Adrenal gland (tissue), 12 donors: ENCODE measurements around the gene SSR1. TPM values are rescaled to one million over a fixed set of nuclear protein-coding genes. Genes with fewer than 3 reads are reported as not detected.
A peak's percentile ranks its signal among the peaks of the same experiment; 100 is the strongest.

Experiments
- DNase-seq, 7 donors: peaks; one replicate each; pipeline ENCODE4 v3.0.0-alpha.2; 2019 to 2020
- H3K27ac ChIP-seq, 5 donors: fragments of 200-600 bp; sonication (generic) in 4 of 5; 1 replicate in 3 of 5; 2 replicates in 2 of 5; pipeline versions ENCODE4 v1.5.1 to v1.8.0; 2016 to 2020; ENCODE audit warnings: mild to moderate bottlenecking in 1 of 5
- H3K27me3 ChIP-seq: fragments of 200-600 bp; 2 replicates; pipeline ENCODE4 v1.8.0; 2021
- H3K36me3 ChIP-seq, 2 donors: fragments of 200-600 bp; replicated peaks in 1 of 2; 1 replicate in 1 of 2; 2 replicates in 1 of 2; pipeline versions ENCODE4 v1.5.1 to v1.8.0; 2018 to 2022
- H3K4me1 ChIP-seq, 2 donors: fragments of 200-600 bp; replicated peaks in 1 of 2; 1 replicate in 1 of 2; 2 replicates in 1 of 2; pipeline versions ENCODE4 v1.5.1 to v1.8.0; 2018 to 2021
- H3K4me3 ChIP-seq, 4 donors: fragments of 200-600 bp; sonication (generic) in 3 of 4; one replicate each; pipeline ENCODE4 v1.5.1; 2016 to 2018
- H3K9me3 ChIP-seq, 3 donors: fragments of 200-600 bp; sonication (generic) in 1 of 3; replicated peaks in 1 of 3; 1 replicate in 2 of 3; 2 replicates in 1 of 3; pipeline versions ENCODE4 v1.5.1 to v1.8.0; 2016 to 2021
- POLR2A ChIP-seq, 2 donors: fragments of 450-650 bp; IDR thresholded peaks; one replicate each; pipeline ENCODE4 v1.6.1; 2017; ENCODE audit warnings: antibody characterized with exemption in 2 of 2, mild to moderate bottlenecking in 2 of 2, moderate library complexity in 1 of 2
- WGBS, 4 donors: extraction: QIAGEN DNeasy Blood & Tissue Kit in 2 of 4; methylation state at CpG; one replicate each; pipeline versions ENCODE4 v1.1.5 to v1.1.7; 2013 to 2017; 5-methylcytosine and 5-hydroxymethylcytosine counted together
- intact Hi-C, 2 donors: fragments of 100-400 bp; cut with DNase I; formaldehyde crosslinking; loops; one replicate each; pipeline versions ENCODE4 v1.14.1 to v1.15.0; 2022 to 2023
- polyA plus RNA-seq, 3 donors: library from polyadenylated mRNA; stranded (reverse); fragments of 200-250 nt in 2 of 3; fragments of 350-450 nt in 1 of 3; fragmentation: Illumina TruSeq in 1 of 3; extraction: RNeasy Lipid Tissue Mini Kit (QIAGEN cat#74804) in 1 of 3; gene quantifications; one replicate each; pipeline ENCODE4 v1.2.3, GENCODE V29; 2013 to 2014
- total RNA-seq, 9 donors: library from RNA; depleted of rRNA in 4 of 9; stranded (reverse); fragments of >200 nt in 4 of 9; fragments of 120-200 nt in 1 of 9; fragmentation: NEBNext Ultra II Directional in 1 of 9; extraction: Animal tissue kit (Norgen Biotek cat#: 25700) in 1 of 9; gene quantifications; one replicate each; pipeline versions ENCODE4 v1.1.0 to v1.2.4, GENCODE V29; 2013 to 2023
- TF ChIP-seq, protein P1 (sequence below), 6 experiments: fragments of 450-650 bp in 4 of 6; fragments of 200-600 bp in 2 of 6; sonication (generic) in 1 of 6; IDR thresholded peaks; 1 replicate in 5 of 6; 2 replicates in 1 of 6; pipeline versions ENCODE4 v1.5.1 to v1.8.0; 2016 to 2021; ENCODE audit warnings: antibody characterized with exemption in 6 of 6, mild to moderate bottlenecking in 2 of 6, moderate library complexity in 1 of 6
- donor health status: healthy with polysubstance abuse.
- donor health status: Bipolar disorder and iron deficiency.
- donor health status: DM: yes; HTN: yes; CAD: no.
- donor health status: DM: no; HTN: no; CAD: no.
- donor health status: DM: no; HTN: no; CAD: no.
- donor health status: DM: yes; HTN: yes; CAD: no.

SSR1 gene
- total and polyA plus RNA-seq, 12 donors = 9.7 to 281 (median 96.3) TPM

DNA sequence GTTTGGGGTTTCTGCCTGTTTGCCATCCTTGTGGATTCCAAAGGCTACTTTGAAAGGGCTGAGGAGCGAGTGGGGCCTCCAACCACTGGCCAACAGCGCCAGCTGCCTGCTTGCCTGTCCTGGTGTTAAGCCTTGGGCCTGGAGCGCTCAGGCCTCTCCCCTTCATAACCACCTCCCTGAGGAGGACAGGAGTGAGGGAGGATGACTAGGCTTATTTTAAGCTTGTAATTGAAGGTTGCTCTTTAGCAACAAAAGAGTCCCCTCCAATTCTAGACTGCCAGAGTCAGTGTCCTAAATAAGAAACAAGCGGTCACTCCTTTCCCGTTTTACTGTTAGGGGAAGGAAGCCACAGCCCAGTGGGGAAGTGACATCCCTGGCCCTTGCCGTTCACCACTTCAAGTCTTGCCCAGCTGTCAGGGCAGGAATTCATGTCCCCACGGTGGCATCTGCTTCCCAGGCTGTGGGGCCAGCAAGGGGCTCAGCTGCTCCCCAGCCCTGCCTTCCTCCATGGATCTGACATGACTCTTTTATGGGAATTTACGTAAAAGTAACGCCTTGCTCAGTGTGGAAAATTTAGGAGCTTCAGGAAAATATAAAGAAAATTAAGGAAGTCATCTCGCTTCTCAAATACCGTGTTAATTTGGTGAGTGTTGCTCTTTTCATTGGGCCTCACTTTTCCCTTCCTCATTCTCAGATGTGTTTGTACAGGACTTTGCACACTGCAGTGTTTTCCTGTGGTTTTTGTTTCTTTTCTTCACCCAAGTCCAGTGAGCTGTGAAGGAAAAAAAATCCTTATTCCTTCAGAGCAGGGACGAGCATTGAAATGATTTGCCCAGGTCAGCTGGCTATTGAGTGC, 57.8 kb downstream of the SSR1 start:
- WGBS, 4 donors = 67 to 82% (median 72%) methylated on average over 9 to 12 of the region's 12 CpGs
- Histone ChIP-seq H3K27me3 (no peaks in the 10 kb centered on the region), H3K4me3 (no peak overlapping the region), H3K4me1 (peaks cover 0 to 10% of the 10 kb centered on the region in 2 donors), H3K36me3 (peaks cover 0 to 5% of the 10 kb centered on the region in 2 donors), H3K27ac (peak overlapping the region; percentile 23 to 82 (median 34)), H3K9me3 (peaks cover 0 to 8% (median 0%) of the 10 kb centered on the region in 3 donors)
- TF ChIP-seq, protein P1, sequence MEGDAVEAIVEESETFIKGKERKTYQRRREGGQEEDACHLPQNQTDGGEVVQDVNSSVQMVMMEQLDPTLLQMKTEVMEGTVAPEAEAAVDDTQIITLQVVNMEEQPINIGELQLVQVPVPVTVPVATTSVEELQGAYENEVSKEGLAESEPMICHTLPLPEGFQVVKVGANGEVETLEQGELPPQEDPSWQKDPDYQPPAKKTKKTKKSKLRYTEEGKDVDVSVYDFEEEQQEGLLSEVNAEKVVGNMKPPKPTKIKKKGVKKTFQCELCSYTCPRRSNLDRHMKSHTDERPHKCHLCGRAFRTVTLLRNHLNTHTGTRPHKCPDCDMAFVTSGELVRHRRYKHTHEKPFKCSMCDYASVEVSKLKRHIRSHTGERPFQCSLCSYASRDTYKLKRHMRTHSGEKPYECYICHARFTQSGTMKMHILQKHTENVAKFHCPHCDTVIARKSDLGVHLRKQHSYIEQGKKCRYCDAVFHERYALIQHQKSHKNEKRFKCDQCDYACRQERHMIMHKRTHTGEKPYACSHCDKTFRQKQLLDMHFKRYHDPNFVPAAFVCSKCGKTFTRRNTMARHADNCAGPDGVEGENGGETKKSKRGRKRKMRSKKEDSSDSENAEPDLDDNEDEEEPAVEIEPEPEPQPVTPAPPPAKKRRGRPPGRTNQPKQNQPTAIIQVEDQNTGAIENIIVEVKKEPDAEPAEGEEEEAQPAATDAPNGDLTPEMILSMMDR (IDR thresholded peaks at IDR 0.05) = no peak
- no peak for TF ChIP-seq POLR2A (IDR thresholded peaks at IDR 0.05)
- intact Hi-C loops = no loop called here
- DNase-seq = peak in 3 of 7 donors; percentile 42 to 63 (median 54)

DNA sequence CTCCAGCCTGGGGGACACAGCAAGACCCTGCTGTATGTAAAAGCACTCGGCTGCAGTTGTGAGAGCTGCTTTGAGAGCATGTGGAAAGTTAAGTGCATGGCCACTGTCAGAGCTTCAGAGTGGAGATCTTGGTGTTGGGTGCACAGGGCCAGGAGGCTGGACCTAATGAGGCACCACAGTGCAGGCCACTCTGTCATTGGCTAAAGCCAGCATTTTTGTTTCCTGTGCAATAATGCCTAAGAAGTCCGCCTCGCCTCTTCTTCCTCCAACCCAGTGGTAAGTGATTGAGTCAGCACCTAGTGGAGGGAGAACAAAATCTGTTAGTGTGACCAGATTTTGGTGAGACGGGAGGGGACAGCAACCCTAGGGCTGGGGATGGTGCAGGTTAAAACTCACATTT, 60.6 kb downstream of the SSR1 start:
- peak overlapping the region in 2 of 5 donors; percentile 39 to 49 for H3K27ac ChIP-seq
- H3K27me3 ChIP-seq = no peaks in the 10 kb centered on the region
- H3K4me1 ChIP-seq = peaks cover 0 to 18% of the 10 kb centered on the region in 2 donors
- intact Hi-C loops = no loop called here
- H3K36me3 ChIP-seq = peaks cover 0 to 33% of the 10 kb centered on the region in 2 donors
- DNase-seq = peak in 3 of 7 donors; percentile 23 to 43 (median 39)
- H3K4me3 ChIP-seq = no peak overlapping the region
- peaks cover 0 to 8% (median 0%) of the 10 kb centered on the region in 3 donors for H3K9me3 ChIP-seq
- TF ChIP-seq POLR2A (IDR thresholded peaks at IDR 0.05) = no peak
- TF ChIP-seq, protein P1 (IDR thresholded peaks at IDR 0.05) = no peak
- WGBS, 4 donors = 81 to 91% (median 87%) methylated on average over 4 of the region's 4 CpGs

DNA sequence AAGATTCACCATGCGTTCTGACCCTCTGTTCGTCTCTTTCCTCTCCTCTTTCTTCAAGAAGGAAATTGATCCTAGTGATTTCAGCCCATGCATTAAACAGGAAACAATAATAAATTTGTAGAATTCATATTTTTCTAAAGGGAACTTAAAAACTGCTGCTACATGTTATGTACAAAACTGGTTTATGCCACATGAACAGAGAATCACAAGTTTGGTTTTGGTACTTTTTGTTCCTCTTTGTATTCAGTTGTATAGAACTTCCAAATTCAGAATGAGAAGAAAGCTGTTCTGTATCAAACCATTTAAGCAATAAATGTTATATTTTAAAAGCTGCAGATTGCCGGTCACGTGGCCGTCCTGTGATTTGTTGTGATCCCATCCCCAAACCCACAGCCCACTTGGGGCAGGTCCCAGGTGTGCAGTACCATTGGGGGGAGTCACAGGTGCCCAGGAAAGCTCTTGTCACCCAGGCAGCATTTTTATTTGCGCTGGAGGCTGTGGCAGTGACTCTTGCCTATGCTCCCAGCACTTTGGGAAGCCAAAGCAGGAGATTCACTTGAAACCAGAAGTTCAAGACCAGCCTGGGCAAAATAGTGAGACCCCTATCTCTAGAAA, 61.2 kb downstream of the SSR1 start:
- Histone ChIP-seq H3K4me1 (peaks cover 0 to 18% of the 10 kb centered on the region in 2 donors), H3K27me3 (no peaks in the 10 kb centered on the region), H3K36me3 (peaks cover 0 to 39% of the 10 kb centered on the region in 2 donors), H3K27ac (peak overlapping the region in 2 of 5 donors; percentile 39 to 49), H3K4me3 (no peak overlapping the region), H3K9me3 (peaks cover 0 to 8% (median 0%) of the 10 kb centered on the region in 3 donors)
- intact Hi-C loops = no loop called here
- no peak for DNase-seq
- TF ChIP-seq, protein P1 (IDR thresholded peaks at IDR 0.05) = no peak
- no peak for TF ChIP-seq POLR2A (IDR thresholded peaks at IDR 0.05)
- WGBS, 4 donors = 75 to 91% (median 88%) methylated on average over 6 of the region's 6 CpGs

DNA sequence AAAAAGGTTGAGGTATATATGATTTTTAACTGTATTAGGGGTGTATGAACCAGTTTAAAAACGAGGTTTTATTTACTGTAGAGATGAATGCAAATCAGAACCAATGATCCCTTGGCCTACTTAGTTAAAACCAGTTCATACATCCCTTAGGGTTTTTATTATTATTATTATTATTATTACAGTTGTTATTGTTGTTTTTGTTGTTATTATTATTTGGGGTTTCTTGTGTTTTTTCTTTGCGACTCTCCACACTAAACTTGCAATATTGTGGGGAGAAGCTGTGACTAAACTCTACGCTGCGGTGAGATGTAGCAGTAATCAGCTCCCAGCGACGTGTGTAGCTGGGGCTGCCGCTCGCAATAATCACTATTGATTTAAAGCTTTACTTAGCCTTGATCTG, 62.2 kb downstream of the SSR1 start:
- intact Hi-C loops = no loop called here
- Histone ChIP-seq H3K9me3 (peaks cover 0 to 3% (median 0%) of the 10 kb centered on the region in 3 donors), H3K36me3 (peaks cover 0 to 45% of the 10 kb centered on the region in 2 donors), H3K4me3 (no peak overlapping the region), H3K27me3 (no peaks in the 10 kb centered on the region), H3K4me1 (peaks cover 0 to 18% of the 10 kb centered on the region in 2 donors), H3K27ac (no peak overlapping the region)
- TF ChIP-seq, protein P1 (IDR thresholded peaks at IDR 0.05) = no peak
- no peak for TF ChIP-seq POLR2A (IDR thresholded peaks at IDR 0.05)
- WGBS, 4 donors = 92 to 96% (median 94%) methylated on average over 8 of the region's 8 CpGs
- DNase-seq = peak in 1 of 7 donors; percentile 3
